ENCODE results near the gene MRM1. TPM values are rescaled to one million over a fixed set of nuclear protein-coding genes. Genes with fewer than 3 reads are reported as not detected.

Gene MRM1
- total RNA-seq, 1 donor from 2014 or later = 26.8 TPM

DNA sequence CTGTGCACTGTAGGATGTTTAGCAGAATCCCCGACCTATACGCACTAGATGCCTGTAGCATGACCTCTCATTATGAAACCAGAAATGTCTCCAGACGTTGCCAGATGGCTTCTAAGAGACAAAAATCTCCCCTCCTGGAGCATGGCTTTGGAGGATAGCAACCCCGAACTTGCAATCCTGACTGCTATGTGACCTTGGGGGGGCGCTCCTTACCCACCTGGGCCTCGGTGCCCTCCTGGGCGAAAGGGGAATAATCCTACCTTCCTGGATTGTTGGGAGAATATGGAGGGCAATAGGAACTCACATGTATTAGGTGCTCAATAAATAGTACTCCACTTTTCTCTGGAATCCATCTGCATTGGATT is 8.1 kb downstream of the MRM1 start:
- H3K4me3 Mint-ChIP-seq = no peak overlapping the region

GRCh38 chr17:36610474-36610873 is 9.1 kb downstream of the MRM1 start:
- intact Hi-C loops (cut with micrococcal nuclease) = no loop called here

More for the DNA sequence above, 8.1 kb downstream of the MRM1 start:
- H3K9me3 Mint-ChIP-seq = no peaks in the 10 kb centered on the region
- peaks cover 14% of the 10 kb centered on the region for H3K4me1 Mint-ChIP-seq
- no peaks in the 10 kb centered on the region for H3K27me3 Mint-ChIP-seq
- DNase-seq = no peak
- intact Hi-C loops (cut with micrococcal nuclease) = loop anchor here (10.0 kb wide), 1 partner anchor 755 kb away; no protein-coding TSS in a partner anchor
- peaks cover 21% of the 10 kb centered on the region for H3K36me3 Mint-ChIP-seq (ENCODE audit: low read depth)
- H3K27ac Mint-ChIP-seq = no peak overlapping the region

GRCh38 chr17:36611345-36612072 is 10.1 kb downstream of the MRM1 start:
- Mint-ChIP-seq H3K4me1 (peaks cover 2% of the 10 kb centered on the region), H3K27ac (no peak overlapping the region), H3K27me3 (no peaks in the 10 kb centered on the region), H3K4me3 (no peak overlapping the region), H3K36me3 (ENCODE audit: low read depth) (peaks cover 7% of the 10 kb centered on the region), H3K9me3 (no peaks in the 10 kb centered on the region)
- DNase-seq = no peak
- intact Hi-C loops (cut with micrococcal nuclease) = no loop called here

More at GRCh38 chr17:36610474-36610873, 9.1 kb downstream of the MRM1 start:
- H3K27ac Mint-ChIP-seq = no peak overlapping the region
- no peak overlapping the region for H3K4me3 Mint-ChIP-seq
- no peaks in the 10 kb centered on the region for H3K9me3 Mint-ChIP-seq
- no peaks in the 10 kb centered on the region for H3K27me3 Mint-ChIP-seq
- peaks cover 14% of the 10 kb centered on the region for H3K36me3 Mint-ChIP-seq (ENCODE audit: low read depth)
- peaks cover 8% of the 10 kb centered on the region for H3K4me1 Mint-ChIP-seq
- DNase-seq = no peak

GRCh38 chr17:36612323-36612722 is 10.9 kb downstream of the MRM1 start:
- Mint-ChIP-seq H3K36me3 (ENCODE audit: low read depth) (peaks cover 7% of the 10 kb centered on the region), H3K9me3 (no peaks in the 10 kb centered on the region)

GRCh38 chr17:36613155-36613554 is 11.8 kb downstream of the MRM1 start:
- Mint-ChIP-seq H3K4me1 (peaks cover 2% of the 10 kb centered on the region), H3K4me3 (no peak overlapping the region), H3K27ac (no peak overlapping the region), H3K36me3 (ENCODE audit: low read depth) (peaks cover 1% of the 10 kb centered on the region), H3K27me3 (no peaks in the 10 kb centered on the region), H3K9me3 (no peaks in the 10 kb centered on the region)
- DNase-seq = no peak
- intact Hi-C loops (cut with micrococcal nuclease) = no loop called here

More at GRCh38 chr17:36612323-36612722, 10.9 kb downstream of the MRM1 start:
- no peak for DNase-seq
- Mint-ChIP-seq H3K4me1 (peaks cover 2% of the 10 kb centered on the region), H3K27ac (no peak overlapping the region), H3K27me3 (no peaks in the 10 kb centered on the region), H3K4me3 (no peak overlapping the region)
- intact Hi-C loops (cut with micrococcal nuclease) = no loop called here

DNA sequence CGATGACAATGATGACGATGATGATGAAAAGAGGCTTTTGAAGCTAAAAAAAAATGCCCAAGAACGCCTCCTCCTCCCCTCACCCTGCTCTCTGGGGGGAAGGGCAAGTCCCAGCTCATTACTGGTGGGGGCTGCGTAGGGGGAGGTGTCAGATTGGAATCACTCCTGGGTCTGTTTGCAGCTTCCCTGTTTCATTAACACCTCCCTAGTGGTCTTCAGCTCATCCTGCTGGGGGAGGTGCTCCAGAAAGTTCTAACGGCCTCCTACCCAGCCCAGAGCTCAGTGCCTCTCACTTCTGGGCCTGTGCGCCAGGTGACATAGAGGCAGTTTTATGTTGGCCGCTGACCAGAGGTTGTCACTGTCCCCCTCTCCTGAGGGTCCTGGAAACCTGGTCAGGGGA is 12.7 kb downstream of the MRM1 start:
- H3K4me1 Mint-ChIP-seq = no peaks in the 10 kb centered on the region
- H3K4me3 Mint-ChIP-seq = no peak overlapping the region
- no peak overlapping the region for H3K27ac Mint-ChIP-seq
- intact Hi-C loops (cut with micrococcal nuclease) = no loop called here
- H3K27me3 Mint-ChIP-seq = no peaks in the 10 kb centered on the region
- no peak for DNase-seq
- H3K9me3 Mint-ChIP-seq = no peaks in the 10 kb centered on the region
- no peaks in the 10 kb centered on the region for H3K36me3 Mint-ChIP-seq (ENCODE audit: low read depth)

GRCh38 chr17:36614933-36615332 is 13.6 kb downstream of the MRM1 start:
- Mint-ChIP-seq H3K27ac (no peak overlapping the region), H3K36me3 (ENCODE audit: low read depth) (no peaks in the 10 kb centered on the region), H3K4me3 (no peak overlapping the region), H3K27me3 (no peaks in the 10 kb centered on the region), H3K9me3 (no peaks in the 10 kb centered on the region), H3K4me1 (no peaks in the 10 kb centered on the region)
- DNase-seq = no peak
- intact Hi-C loops (cut with micrococcal nuclease) = no loop called here

- H3K36me3 Mint-ChIP-seq (ENCODE audit: low read depth) = no peaks in the 10 kb centered on the region
- no peaks in the 10 kb centered on the region for H3K4me1 Mint-ChIP-seq
- H3K27me3 Mint-ChIP-seq = no peaks in the 10 kb centered on the region
- no peak overlapping the region for H3K27ac Mint-ChIP-seq
- H3K9me3 Mint-ChIP-seq = no peaks in the 10 kb centered on the region
- no peak for DNase-seq
- intact Hi-C loops (cut with micrococcal nuclease) = no loop called here
- H3K4me3 Mint-ChIP-seq = no peak overlapping the region
Observed at GRCh38 chr17:36616061-36617029, 15.0 kb downstream of the MRM1 start.

DNA sequence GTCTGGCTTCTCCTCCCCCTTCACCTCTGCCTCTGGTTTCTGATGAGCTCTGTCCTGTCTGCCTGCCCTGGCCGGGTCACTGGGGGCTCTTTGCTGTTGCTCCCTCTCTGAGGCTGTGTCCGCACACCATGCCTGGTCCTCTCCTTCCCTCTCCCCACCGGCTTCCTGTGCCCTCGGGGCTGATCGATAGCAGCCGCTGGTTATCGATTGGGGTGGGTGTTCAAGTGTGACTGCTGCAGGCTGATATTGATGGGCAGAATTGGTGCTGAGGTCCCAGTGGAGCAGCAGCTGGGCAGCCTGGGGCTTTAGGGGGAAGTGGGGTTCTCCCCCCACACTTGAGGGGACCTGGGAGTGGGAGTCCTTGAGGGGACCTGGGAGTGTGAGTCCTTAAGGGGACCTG is 16.4 kb downstream of the MRM1 start:
- DNase-seq = no peak
- Mint-ChIP-seq H3K9me3 (no peaks in the 10 kb centered on the region), H3K27me3 (no peaks in the 10 kb centered on the region), H3K4me3 (no peak overlapping the region), H3K4me1 (no peaks in the 10 kb centered on the region), H3K36me3 (ENCODE audit: low read depth) (no peaks in the 10 kb centered on the region), H3K27ac (no peak overlapping the region)
- intact Hi-C loops (cut with micrococcal nuclease) = no loop called here

GRCh38 chr17:36623281-36623680 is 21.9 kb downstream of the MRM1 start:
- DNase-seq = no peak
- H3K4me3 Mint-ChIP-seq = no peak overlapping the region
- intact Hi-C loops (cut with micrococcal nuclease) = loop anchor here (10.0 kb wide), 1 partner anchor 602 kb away; no protein-coding TSS in a partner anchor
- no peaks in the 10 kb centered on the region for H3K9me3 Mint-ChIP-seq
- H3K36me3 Mint-ChIP-seq (ENCODE audit: low read depth) = no peaks in the 10 kb centered on the region
- no peaks in the 10 kb centered on the region for H3K4me1 Mint-ChIP-seq
- H3K27ac Mint-ChIP-seq = no peak overlapping the region
- H3K27me3 Mint-ChIP-seq = no peaks in the 10 kb centered on the region

DNA sequence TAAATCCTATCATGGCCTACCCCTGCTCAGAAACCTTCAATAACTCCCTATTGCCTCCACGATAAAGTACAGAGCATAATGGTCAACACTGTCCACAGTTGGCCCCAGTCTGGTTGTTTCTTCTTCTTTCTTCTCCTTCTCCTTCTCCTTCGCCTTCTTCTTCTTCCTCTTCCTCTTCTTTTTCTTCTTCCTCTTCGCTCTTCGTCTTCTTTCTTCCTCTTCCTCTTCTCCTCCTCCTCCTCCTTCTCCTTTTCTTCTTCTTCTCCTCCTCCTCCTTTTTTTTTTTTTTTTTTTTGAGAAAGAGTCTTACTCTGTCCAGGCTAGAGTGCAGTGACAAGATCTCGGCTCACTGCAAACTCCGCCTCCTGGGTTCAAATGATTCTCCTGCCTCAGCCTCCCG is 23.8 kb downstream of the MRM1 start:
- intact Hi-C loops (cut with micrococcal nuclease) = loop anchor here (5.0 to 10.0 kb wide), 2 partner anchors 82 to 600 kb away; no protein-coding TSS in a partner anchor
- Mint-ChIP-seq H3K27me3 (no peaks in the 10 kb centered on the region), H3K4me1 (no peaks in the 10 kb centered on the region), H3K4me3 (no peak overlapping the region), H3K9me3 (no peaks in the 10 kb centered on the region), H3K36me3 (ENCODE audit: low read depth) (no peaks in the 10 kb centered on the region), H3K27ac (no peak overlapping the region)
- no peak for DNase-seq

- H3K4me1 Mint-ChIP-seq = no peaks in the 10 kb centered on the region
- DNase-seq = no peak
- H3K36me3 Mint-ChIP-seq (ENCODE audit: low read depth) = no peaks in the 10 kb centered on the region
- intact Hi-C loops (cut with micrococcal nuclease) = loop anchor here (5.0 to 10.0 kb wide), 2 partner anchors 80 to 598 kb away; no protein-coding TSS in a partner anchor
- H3K27me3 Mint-ChIP-seq = no peaks in the 10 kb centered on the region
- H3K4me3 Mint-ChIP-seq = no peak overlapping the region
- no peak overlapping the region for H3K27ac Mint-ChIP-seq
- H3K9me3 Mint-ChIP-seq = no peaks in the 10 kb centered on the region
Observed at GRCh38 chr17:36627101-36627500, 25.7 kb downstream of the MRM1 start.

- intact Hi-C loops (cut with micrococcal nuclease) = loop anchor here (5.0 to 10.0 kb wide), 2 partner anchors 79 to 596 kb away; no protein-coding TSS in a partner anchor
- Mint-ChIP-seq H3K36me3 (ENCODE audit: low read depth) (no peaks in the 10 kb centered on the region), H3K27ac (no peak overlapping the region), H3K9me3 (no peaks in the 10 kb centered on the region), H3K4me1 (no peaks in the 10 kb centered on the region), H3K4me3 (no peak overlapping the region), H3K27me3 (peaks cover 8% of the 10 kb centered on the region)
- DNase-seq = no peak
Observed at GRCh38 chr17:36628576-36628975, 27.2 kb downstream of the MRM1 start.
